Measurements from ENCODE around the gene HPCAL4.

The HPCAL4 gene

GRCh38 chr1:39649636-39650185 is 41.5 kb downstream of the HPCAL4 start:
- no peak for DNase-seq (ENCODE audit: low read depth)

- no peak for DNase-seq (ENCODE audit: low read depth)
Observed at GRCh38 chr1:39648496-39648895, 42.7 kb downstream of the HPCAL4 start.

- no peak for DNase-seq (ENCODE audit: low read depth)
Observed at GRCh38 chr1:39647247-39647646, 44.0 kb downstream of the HPCAL4 start.

GRCh38 chr1:39646232-39647081 is 44.8 kb downstream of the HPCAL4 start:
- DNase-seq (ENCODE audit: low read depth) = no peak

GRCh38 chr1:39645411-39646043 is 45.7 kb downstream of the HPCAL4 start:
- DNase-seq (ENCODE audit: low read depth) = no peak

GRCh38 chr1:39643705-39644104 is 47.5 kb downstream of the HPCAL4 start:
- no peak for DNase-seq (ENCODE audit: low read depth)

- DNase-seq (ENCODE audit: low read depth) = no peak
Observed at GRCh38 chr1:39642796-39643195, 48.4 kb downstream of the HPCAL4 start.

- DNase-seq (ENCODE audit: low read depth) = no peak
Observed at GRCh38 chr1:39640861-39641260, 50.4 kb downstream of the HPCAL4 start.

GRCh38 chr1:39639305-39640130 is 51.7 kb downstream of the HPCAL4 start, which contains the start of gene HEYL:
TSS of gene HEYL (minus strand) at chr1:39639643. CDS start at chr1:39639625, 18 bp downstream.
- DNase-seq (ENCODE audit: low read depth) = peak; percentile 77

- no peak for DNase-seq (ENCODE audit: low read depth)
Observed at GRCh38 chr1:39638965-39639304, 52.3 kb downstream of the HPCAL4 start.

- no peak for DNase-seq (ENCODE audit: low read depth)
Observed at GRCh38 chr1:39637361-39637760, 53.9 kb downstream of the HPCAL4 start.

- no peak for DNase-seq (ENCODE audit: low read depth)
Observed at GRCh38 chr1:39635871-39636210, 55.4 kb downstream of the HPCAL4 start.

- no peak for DNase-seq (ENCODE audit: low read depth)
Observed at GRCh38 chr1:39635205-39635870, 55.9 kb downstream of the HPCAL4 start.

- no peak for DNase-seq (ENCODE audit: low read depth)
Observed at GRCh38 chr1:39633422-39633821, 57.8 kb downstream of the HPCAL4 start.

- no peak for DNase-seq (ENCODE audit: low read depth)
Observed at GRCh38 chr1:39632682-39633417, 58.4 kb downstream of the HPCAL4 start.

GRCh38 chr1:39632323-39632681 is 58.9 kb downstream of the HPCAL4 start:
- DNase-seq (ENCODE audit: low read depth) = no peak

- peak; percentile 10 for DNase-seq (ENCODE audit: low read depth)
Observed at GRCh38 chr1:39631361-39632322, 59.6 kb downstream of the HPCAL4 start.

- DNase-seq (ENCODE audit: low read depth) = no peak
Observed at GRCh38 chr1:39628807-39629350, 62.4 kb downstream of the HPCAL4 start.

Measured in activated T-cell treated with anti-CD3 and anti-CD28 coated beads for 48 hours (primary cell).